Lung microvascular endothelial cell (primary cell): ENCODE measurements around the gene PARD3B. TPM values are rescaled to one million over a fixed set of nuclear protein-coding genes. Genes with fewer than 3 reads are reported as not detected.

Experiments
- DNase-seq, 2 donors: peaks; one replicate each; pipeline versions ENCODE4 v3.0.0 to v3.0.0-alpha.2; 2010; ENCODE audit warnings: low read depth in 2 of 2
- total RNA-seq: library from RNA; depleted of rRNA; stranded (reverse); fragments of >200 nt; gene quantifications from 2 replicates; pipeline ENCODE4 v1.2.1, GENCODE V29; 2014

PARD3B gene
- total RNA-seq, 1 donor from 2014 or later: 10.9 TPM

DNA sequence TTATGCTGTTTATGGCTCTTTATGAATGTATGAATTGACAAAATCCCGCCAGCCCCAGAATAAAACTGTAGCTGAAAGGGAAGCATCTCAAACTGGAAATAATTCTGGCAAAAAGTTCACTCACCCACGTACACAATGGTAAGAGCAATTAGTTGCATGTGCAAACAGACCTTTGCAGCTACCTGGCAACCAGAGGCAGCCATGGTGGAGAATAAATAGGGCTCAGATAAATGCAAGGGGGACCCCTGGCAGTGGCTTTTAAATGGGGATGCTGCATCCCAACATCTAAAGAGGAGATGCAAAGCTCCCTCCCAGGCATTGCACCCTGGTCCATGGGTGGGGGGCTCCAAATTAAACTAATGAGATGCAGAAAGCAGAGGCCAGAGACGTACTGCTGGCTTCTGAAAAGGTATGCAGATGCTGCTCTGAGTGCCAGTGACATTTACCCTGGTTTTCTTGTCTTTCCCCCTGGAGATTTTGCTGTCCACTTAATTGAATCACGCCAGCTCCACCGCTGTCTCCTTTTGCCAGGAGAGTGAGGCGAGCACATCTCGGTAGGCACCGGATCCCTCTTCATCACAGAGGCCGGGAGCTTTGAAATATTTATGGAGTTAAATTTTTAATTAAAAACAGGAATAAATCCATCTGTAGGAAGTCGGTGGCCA is 1010.4 kb downstream of the PARD3B start:
- DNase-seq: no peak

- DNase-seq: no peak
These were observed 1011.1 kb downstream of the PARD3B start for GRCh38 chr2:205556357-205556756.

DNA sequence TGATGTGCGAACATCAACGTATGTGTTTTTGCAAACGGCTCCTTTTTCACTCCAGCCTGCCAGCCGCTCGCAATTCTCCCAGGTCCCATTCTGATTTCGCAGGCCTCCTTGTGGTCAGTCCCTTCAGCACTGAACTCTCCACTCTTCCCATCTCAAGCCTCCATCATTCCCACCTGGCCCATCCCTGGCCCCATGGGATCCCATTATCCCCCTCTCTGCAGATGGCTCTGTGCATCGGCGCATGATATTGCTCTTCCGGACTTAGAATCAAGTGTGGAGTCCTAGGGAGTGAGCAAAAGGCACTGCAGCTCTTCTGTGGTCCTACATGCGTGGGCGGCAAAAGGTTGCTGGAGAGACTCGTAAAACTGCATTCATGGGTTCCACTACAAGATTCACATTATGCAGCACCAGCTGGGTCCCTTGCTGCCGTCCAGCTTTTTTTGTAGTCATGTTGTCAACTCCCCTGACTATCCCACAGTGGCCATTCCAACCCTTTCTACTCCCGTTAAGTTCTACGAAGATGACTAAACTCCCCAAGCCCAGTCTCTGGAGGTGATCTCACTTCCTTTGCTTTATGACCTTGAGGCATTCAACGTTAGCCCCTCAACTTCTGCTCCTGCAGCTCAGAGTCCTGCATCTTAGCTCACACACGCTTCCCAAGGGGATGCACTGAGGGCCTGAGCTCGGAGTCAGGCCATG is 1011.7 kb downstream of the PARD3B start:
- DNase-seq: no peak

- DNase-seq: no peak
These were observed 1012.6 kb downstream of the PARD3B start for GRCh38 chr2:205557873-205558272.

- no peak for DNase-seq
These were observed 1016.2 kb downstream of the PARD3B start for GRCh38 chr2:205561441-205561840.

DNA sequence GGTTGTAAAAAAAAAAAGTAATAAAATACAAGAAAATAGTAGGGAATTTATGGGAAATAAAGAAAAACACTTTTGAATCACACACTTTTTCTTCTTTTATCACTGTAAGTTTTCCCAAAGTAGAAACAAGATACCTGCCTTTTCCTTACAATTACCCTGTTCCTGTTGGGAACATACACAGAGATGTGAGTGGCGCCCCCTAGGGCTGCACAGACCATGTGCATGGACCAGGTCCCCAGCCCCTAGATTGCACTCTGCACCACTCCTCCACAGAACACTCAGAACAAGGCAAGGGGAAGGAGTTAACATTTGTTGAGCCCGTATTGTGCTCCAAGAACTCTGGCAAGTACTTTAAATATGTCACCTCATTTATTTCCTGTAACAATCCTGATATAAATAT is 1018.4 kb downstream of the PARD3B start:
- peak; percentile 26 to 30 for DNase-seq

DNA sequence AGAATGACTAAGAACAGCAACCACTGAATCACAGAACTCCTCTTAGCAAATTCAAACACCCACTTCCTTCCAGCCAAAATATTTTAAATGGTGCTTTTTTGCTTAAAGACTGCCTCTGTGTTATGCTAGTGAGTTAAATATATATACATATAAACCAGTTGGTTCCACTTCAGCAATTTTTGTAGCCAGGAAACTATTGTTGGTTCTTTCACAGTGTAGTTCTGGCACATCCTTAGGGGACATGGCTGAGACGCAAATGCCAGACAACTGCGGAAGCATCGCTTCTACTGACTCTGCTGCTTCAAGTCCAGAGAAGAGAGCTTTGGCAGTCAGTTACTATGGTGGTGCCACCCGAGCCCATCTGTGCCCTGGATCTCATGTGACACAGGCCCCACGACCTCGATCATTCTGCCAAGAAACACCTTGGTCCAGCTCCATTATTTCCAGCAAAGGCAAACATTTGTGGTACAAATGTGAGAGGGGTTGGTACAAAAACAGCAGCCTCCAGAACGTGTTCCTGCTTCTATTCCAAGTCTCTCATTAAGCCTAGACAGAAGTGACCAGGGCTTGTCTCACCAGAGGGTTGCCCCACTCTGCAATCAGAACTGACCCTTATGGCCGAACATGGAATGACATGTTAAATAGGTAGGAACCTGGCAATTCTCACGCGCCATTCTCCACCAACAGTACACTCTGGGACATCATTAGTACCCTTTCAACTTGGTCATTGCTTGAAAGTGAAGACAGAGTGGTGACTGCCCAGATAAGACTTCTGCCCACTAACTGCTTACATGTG is 1019.3 kb downstream of the PARD3B start:
- DNase-seq: no peak

- no peak for DNase-seq
These were observed 1019.9 kb downstream of the PARD3B start for GRCh38 chr2:205565142-205565522.

- DNase-seq: no peak
These were observed 1021.4 kb downstream of the PARD3B start for GRCh38 chr2:205566606-205567168.

GRCh38 chr2:205568620-205569019 is 1023.3 kb downstream of the PARD3B start:
- DNase-seq: no peak

DNA sequence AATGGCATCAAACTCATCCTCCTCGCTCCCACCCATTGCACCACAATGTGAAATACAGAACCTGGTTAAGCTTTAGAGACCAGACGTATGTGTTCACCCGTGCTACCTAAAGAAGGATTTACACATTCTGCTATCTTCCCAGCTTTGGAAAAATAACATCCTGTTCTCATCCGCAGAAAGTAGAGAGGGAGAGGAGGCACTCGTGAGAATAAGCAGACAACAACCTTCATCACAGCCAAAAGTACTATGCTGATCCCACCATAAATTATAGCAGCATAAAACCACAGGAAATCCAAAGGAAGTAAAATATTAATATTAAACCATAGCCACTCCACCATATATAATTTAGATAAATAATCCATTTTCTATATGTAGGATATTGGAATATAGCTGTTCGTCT is 1025.4 kb downstream of the PARD3B start:
- no peak for DNase-seq

GRCh38 chr2:205571360-205571959 is 1026.2 kb downstream of the PARD3B start:
- no peak for DNase-seq

GRCh38 chr2:205574001-205574400 is 1028.7 kb downstream of the PARD3B start:
- no peak for DNase-seq

DNA sequence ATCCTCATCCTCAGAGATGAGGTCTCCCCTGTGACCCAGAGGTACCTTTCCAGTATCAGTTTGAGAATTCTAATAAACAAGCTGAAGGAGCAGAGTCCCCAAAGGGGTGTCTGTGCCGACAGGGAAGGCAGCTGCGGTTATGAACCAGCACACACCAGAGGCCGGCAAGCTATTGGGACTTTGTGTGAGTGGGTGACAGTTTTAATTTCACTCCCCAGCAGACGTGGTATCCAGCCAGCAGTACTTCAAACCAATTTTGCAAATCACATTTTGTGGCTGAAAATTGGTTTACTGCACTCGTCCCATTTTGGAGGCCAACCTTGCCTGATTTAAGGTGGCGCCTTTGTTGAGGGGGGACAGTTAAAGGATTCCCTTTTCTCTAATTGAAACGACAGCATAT is 1034.1 kb downstream of the PARD3B start:
- DNase-seq: no peak

- DNase-seq: peak in 1 of 2 donors; percentile 7
These were observed 1035.1 kb downstream of the PARD3B start for GRCh38 chr2:205580212-205580987.

DNA sequence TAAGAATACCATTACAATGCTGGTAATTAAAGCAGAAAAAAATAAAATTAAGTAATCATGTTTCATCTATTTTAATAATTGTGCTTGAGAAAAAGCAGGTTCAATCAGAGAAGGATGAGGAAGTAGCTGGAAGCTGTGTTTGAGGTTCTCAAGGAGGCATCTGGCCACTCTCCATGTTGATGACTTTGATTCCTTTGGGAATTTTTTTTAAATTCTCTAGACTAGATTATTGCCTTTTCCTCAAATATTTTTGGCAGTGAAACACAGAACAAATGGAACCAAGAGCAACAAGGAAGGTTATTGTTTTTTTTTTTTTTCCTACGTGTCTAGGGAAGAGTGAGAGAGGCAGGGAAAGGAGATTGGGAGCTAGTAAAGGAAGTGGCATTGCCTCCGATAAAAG is 1037.1 kb downstream of the PARD3B start:
- no peak for DNase-seq

DNA sequence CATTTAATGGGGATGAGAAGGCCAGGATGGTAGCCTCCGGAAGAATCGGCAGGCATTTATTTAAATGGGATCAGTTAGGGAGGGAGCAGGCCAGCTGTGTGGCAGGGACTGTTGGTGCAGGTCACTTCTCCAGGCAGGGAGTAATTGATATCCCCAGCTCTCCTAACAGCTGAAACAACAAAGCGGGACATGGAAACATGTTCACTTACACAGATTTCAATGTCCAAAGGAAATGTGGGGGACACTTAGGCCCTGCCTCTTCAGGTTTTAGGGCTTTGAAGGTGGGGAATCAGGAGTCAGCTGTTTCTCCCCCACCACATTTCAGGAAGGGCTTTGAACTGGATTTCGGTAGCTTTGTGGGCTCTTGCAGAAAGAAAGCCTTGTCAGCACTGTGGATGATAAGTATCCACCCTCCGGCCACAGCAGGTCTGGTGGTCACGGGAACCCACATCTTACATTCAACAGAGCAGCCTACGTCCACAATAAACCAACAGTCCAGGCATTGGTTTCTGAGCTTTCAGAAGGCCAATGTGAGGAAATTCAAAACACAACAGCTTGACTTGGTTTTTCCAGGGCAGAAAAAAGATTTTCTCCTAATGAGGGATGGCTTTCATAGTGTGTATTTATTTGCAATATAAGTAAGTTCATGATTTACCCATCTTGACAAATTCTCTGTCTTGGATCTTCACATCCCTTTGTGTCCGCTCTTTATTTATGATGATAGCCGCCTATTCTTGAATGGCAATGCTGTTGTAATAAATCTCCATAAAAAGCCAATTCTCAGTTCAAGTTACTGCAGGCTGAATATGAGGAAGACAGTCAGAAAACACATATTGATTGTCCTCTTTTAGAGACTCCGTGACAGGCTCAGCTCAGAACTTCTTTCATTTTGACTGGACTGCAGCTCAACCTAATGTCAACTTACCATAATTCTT is 1040.4 kb downstream of the PARD3B start:
- DNase-seq: peak in 1 of 2 donors; percentile 4

- DNase-seq: no peak
These were observed 1041.4 kb downstream of the PARD3B start for GRCh38 chr2:205586626-205587025.

- DNase-seq: no peak
These were observed 1044.2 kb downstream of the PARD3B start for GRCh38 chr2:205589479-205589878.

GRCh38 chr2:205590759-205591158 is 1045.5 kb downstream of the PARD3B start:
- DNase-seq: peak; percentile 23 to 30
